A549 (cell line): Measurements from ENCODE around the gene IKZF5. TPM values are rescaled to one million over a fixed set of nuclear protein-coding genes. Genes with fewer than 3 reads are reported as not detected.
A peak's percentile ranks its signal among the peaks of the same experiment; 100 is the strongest.

Experiments
- ATAC-seq, 2 experiments: fragments of 200-7000 bp in 1 of 2; fragments of >200 bp in 1 of 2; cut with Nextera tagmentation in 1 of 2; cut with Tn5 transposase in 1 of 2; 3 replicates each; pipeline versions ENCODE4 v1.8.0 to v1.9.1; 2018 to 2020; ENCODE audit warnings: mild to moderate bottlenecking in 1 of 2, moderate library complexity in 1 of 2
- CTCF ChIA-PET: fragments of 300-600 bp; sonication (Branson Sonifier 250); formaldehyde crosslinking; extraction: SDS; loops from one replicate; lab custom pipeline; 2021; ENCODE audit warnings: antibody characterized with exemption, inconsistent platforms; lab: Yijun Ruan, JAX
- POLR2A ChIA-PET: fragments of 350-600 bp; formaldehyde crosslinking; extraction: SDS; loops from one replicate; lab custom pipeline; 2021; ENCODE audit warnings: antibody characterized with exemption, inconsistent platforms; lab: Yijun Ruan, JAX
- DNase-seq, 2 experiments: peaks; one replicate each; pipeline versions ENCODE4 v3.0.0 to v3.0.0-alpha.2; 2011 to 2016; ENCODE audit warnings: low read depth in 1 of 2, low spot score in 1 of 2
- FAIRE-seq: peaks from 2 replicates; lab custom pipeline; 2011; peaks lifted over from hg19 to GRCh38; lab: Jason Lieb, UNC
- H3K27ac ChIP-seq, 2 experiments: fragments of >200 bp; sonication (Bioruptor Twin); formaldehyde crosslinking; 3 replicates each; pipeline ENCODE4 v1.5.1; 2016 to 2017
- H3K4me1 ChIP-seq: fragments of >200 bp; sonication (Bioruptor Twin); formaldehyde crosslinking; 3 replicates; pipeline ENCODE4 v1.6.1; 2016
- H3K4me2 ChIP-seq: fragments of >200 bp; sonication (Bioruptor Twin); formaldehyde crosslinking; 3 replicates; pipeline ENCODE4 v1.6.1; 2016
- H3K4me3 ChIP-seq: fragments of >200 bp; sonication (Bioruptor Twin); formaldehyde crosslinking; 3 replicates; pipeline ENCODE4 v1.5.1; 2016
- H3K9me3 ChIP-seq: fragments of >200 bp; sonication (Bioruptor Twin); formaldehyde crosslinking; 3 replicates; pipeline ENCODE4 v1.6.1; 2016
- BHLHE40 ChIP-seq: IDR thresholded peaks from 2 replicates; pipeline ENCODE4 v1.6.1; 2012; ENCODE audit warnings: low read depth, low read length, inconsistent platforms
- CHD2 ChIP-seq: fragments of 150-350 bp; IDR thresholded peaks from 2 replicates; pipeline ENCODE4 v1.6.1; 2014; ENCODE audit warnings: low read length; ENCODE audit not compliant: partially characterized antibody
- CTCF ChIP-seq: fragments of >200 bp; sonication (Bioruptor Twin); formaldehyde crosslinking; IDR thresholded peaks from 3 replicates; pipeline ENCODE4 v1.5.1; 2016
- FOSL2 ChIP-seq, 2 experiments: fragments of 450-650 bp in 1 of 2; fragments of >200 bp in 1 of 2; sonication (Bioruptor Twin) in 1 of 2; formaldehyde crosslinking; IDR thresholded peaks; 2 replicates each; pipeline versions ENCODE4 v1.5.0 to v1.6.1; 2016 to 2020; ENCODE audit warnings: mild to moderate bottlenecking in 1 of 2, moderate library complexity in 1 of 2
- GATA3 ChIP-seq: IDR thresholded peaks from 2 replicates; pipeline ENCODE4 v1.6.1; 2012; ENCODE audit warnings: borderline replicate concordance
- JUN ChIP-seq, 2 experiments: fragments of >200 bp; sonication (Bioruptor Twin); formaldehyde crosslinking; IDR thresholded peaks; 2 replicates in 1 of 2; 3 replicates in 1 of 2; pipeline ENCODE4 v1.6.1; 2016 to 2017
- KDM5A ChIP-seq: fragments of 200-600 bp; sonication (generic); IDR thresholded peaks from 2 replicates; pipeline ENCODE4 v1.6.1; 2016; ENCODE audit warnings: antibody characterized with exemption, mild to moderate bottlenecking
- MAZ ChIP-seq: fragments of 150-350 bp; IDR thresholded peaks from 2 replicates; pipeline ENCODE4 v1.6.1; 2014; ENCODE audit warnings: antibody characterized with exemption, low read depth, low read length, borderline replicate concordance
- PHF8 ChIP-seq: fragments of 200-600 bp; sonication (generic); IDR thresholded peaks from 2 replicates; pipeline ENCODE4 v1.6.1; 2016; ENCODE audit warnings: low read depth, mild to moderate bottlenecking, antibody characterized with exemption, moderate library complexity, borderline replicate concordance
- POLR2A ChIP-seq: IDR thresholded peaks from 2 replicates; pipeline ENCODE4 v1.6.1; 2012; ENCODE audit warnings: mild to moderate bottlenecking, low read length
- RAD21 ChIP-seq, 2 experiments: fragments of >200 bp in 1 of 2; sonication (Bioruptor Twin) in 1 of 2; formaldehyde crosslinking in 1 of 2; IDR thresholded peaks in 1 of 2; conservative IDR thresholded peaks in 1 of 2; 2 replicates in 1 of 2; 3 replicates in 1 of 2; pipeline ENCODE4 v1.6.1; 2012 to 2018; ENCODE audit warnings: inconsistent platforms in 1 of 2
- RARB ChIP-seq: fragments of 250-450 bp; sonication (Bioruptor Pico); IDR thresholded peaks from 2 replicates; pipeline ENCODE4 v1.8.0; 2021; ENCODE audit warnings: mild to moderate bottlenecking, moderate library complexity
- REST ChIP-seq: fragments of 200-600 bp; sonication (generic); IDR thresholded peaks from 2 replicates; pipeline ENCODE4 v1.6.1; 2016; ENCODE audit warnings: antibody characterized with exemption, mild to moderate bottlenecking, moderate library complexity
- SMC3 ChIP-seq: fragments of >200 bp; sonication (Bioruptor Twin); formaldehyde crosslinking; IDR thresholded peaks from 3 replicates; pipeline ENCODE4 v1.6.1; 2018; ENCODE audit warnings: inconsistent platforms
- TP53 ChIP-seq: fragments of 250-450 bp; sonication (Bioruptor Pico); IDR thresholded peaks from 2 replicates; pipeline ENCODE4 v1.5.0; 2021; ENCODE audit warnings: mild to moderate bottlenecking, moderate library complexity
- ZNF302 ChIP-seq: fragments of 250-450 bp; sonication (Bioruptor Pico); IDR thresholded peaks from 2 replicates; pipeline ENCODE4 v1.9.0; 2021; ENCODE audit warnings: inconsistent platforms, mild to moderate bottlenecking, moderate library complexity
- ZSCAN20 ChIP-seq: fragments of 250-450 bp; sonication (Bioruptor Pico); IDR thresholded peaks from 2 replicates; pipeline ENCODE4 v1.8.0; 2022; ENCODE audit warnings: mild to moderate bottlenecking, moderate library complexity
- WGBS: methylation state at CpG from one replicate; pipeline ENCODE4 v1.1.6; 2017; ENCODE audit errors: missing lambda C conversion rate; 5-methylcytosine and 5-hydroxymethylcytosine counted together
- polyA minus RNA-seq: library from RNA; depleted of rRNA, polyadenylated mRNA; stranded (reverse); fragments of >200 nt; gene quantifications from 2 replicates; pipeline ENCODE4 v1.2.3, GENCODE V29; 2011; rRNA and poly(A)+ RNA removed
- polyA plus RNA-seq, 4 experiments: library from polyadenylated mRNA; depleted of rRNA in 3 of 4; stranded (reverse); fragments of >200 nt; fragmentation: RNase III in 1 of 4; extraction: RNeasy Plus Mini Kit Qiagen cat#74134 plus additional on column Dnase treatment in 1 of 4; gene quantifications; 2 replicates in 3 of 4; 3 replicates in 1 of 4; pipeline ENCODE4 v1.2.3, GENCODE V29; 2011 to 2017
- TF ChIP-seq, protein P1 (sequence below): fragments of >200 bp; sonication (Bioruptor Twin); formaldehyde crosslinking; IDR thresholded peaks from 3 replicates; pipeline ENCODE4 v1.6.1; 2016
- TF ChIP-seq, protein P2 (sequence below): IDR thresholded peaks from 2 replicates; pipeline ENCODE4 v1.6.1; 2012; ENCODE audit warnings: low read depth, borderline replicate concordance
- TF ChIP-seq, protein P3 (sequence below): IDR thresholded peaks from 2 replicates; pipeline ENCODE4 v1.6.1; 2012
- TF ChIP-seq, protein P4 (sequence below): fragments of 250-450 bp; sonication (Bioruptor Pico); IDR thresholded peaks from 2 replicates; pipeline ENCODE4 v1.5.0; 2021; ENCODE audit warnings: mild to moderate bottlenecking, moderate library complexity, borderline replicate concordance
- TF ChIP-seq, protein P5 (sequence below): fragments of >200 bp; sonication (Bioruptor Twin); formaldehyde crosslinking; IDR thresholded peaks from 2 replicates; pipeline ENCODE4 v1.6.1; 2016

The IKZF5 gene, protein sequence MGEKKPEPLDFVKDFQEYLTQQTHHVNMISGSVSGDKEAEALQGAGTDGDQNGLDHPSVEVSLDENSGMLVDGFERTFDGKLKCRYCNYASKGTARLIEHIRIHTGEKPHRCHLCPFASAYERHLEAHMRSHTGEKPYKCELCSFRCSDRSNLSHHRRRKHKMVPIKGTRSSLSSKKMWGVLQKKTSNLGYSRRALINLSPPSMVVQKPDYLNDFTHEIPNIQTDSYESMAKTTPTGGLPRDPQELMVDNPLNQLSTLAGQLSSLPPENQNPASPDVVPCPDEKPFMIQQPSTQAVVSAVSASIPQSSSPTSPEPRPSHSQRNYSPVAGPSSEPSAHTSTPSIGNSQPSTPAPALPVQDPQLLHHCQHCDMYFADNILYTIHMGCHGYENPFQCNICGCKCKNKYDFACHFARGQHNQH
- polyA plus RNA-seq (2011; rRNA removed), result 8.4 and 10.2 TPM in 2 replicates
- polyA plus RNA-seq (2012; cell fraction: cytosol; rRNA removed), result 2.5 and 3.0 TPM in 2 replicates
- 3.7 and 4.0 TPM in 2 replicates for polyA plus RNA-seq (2012; cell fraction: nucleus; rRNA removed)
- polyA plus RNA-seq (2017; fragmentation: RNase III; extraction: RNeasy Plus Mini Kit Qiagen cat#74134 plus additional on column Dnase treatment), result 5.0 to 5.6 TPM (median 5.1 TPM) in 3 replicates
- 4.3 and 4.9 TPM in 2 replicates for polyA minus RNA-seq

- peak within 1 kb of the TSS; percentile 85 for H3K4me3 ChIP-seq
- H3K27ac ChIP-seq, result peak within 1 kb of the TSS; percentile 84 to 93
- under 1% methylated on average over 36 of the region's 68 CpGs for WGBS
- H3K4me2 ChIP-seq, result peak within 1 kb of the TSS; percentile 90
- ATAC-seq, result peak; percentile 90 to 97
- DNase-seq, result peak; percentile 97
- no peaks in the 10 kb centered on the region for H3K9me3 ChIP-seq
- CTCF ChIA-PET, result interaction anchor here (1.4 to 1.6 kb wide), 4 partner anchors 12 to 27 kb away, joined by 3 to 5 read pairs (median 5); no protein-coding TSS in a partner anchor
- POLR2A ChIA-PET, result interaction anchor here (0.6 to 2.5 kb wide), 4 partner anchors 23 to 129 kb away, joined by 3 to 27 read pairs (median 4); partner anchors contain the start of genes FAM24B and PSTK
- no peak for FAIRE-seq
- peaks cover 9% of the 10 kb centered on the region; the same call in 2 of the 3 replicates for H3K4me1 ChIP-seq
- TF ChIP-seq, protein P1, sequence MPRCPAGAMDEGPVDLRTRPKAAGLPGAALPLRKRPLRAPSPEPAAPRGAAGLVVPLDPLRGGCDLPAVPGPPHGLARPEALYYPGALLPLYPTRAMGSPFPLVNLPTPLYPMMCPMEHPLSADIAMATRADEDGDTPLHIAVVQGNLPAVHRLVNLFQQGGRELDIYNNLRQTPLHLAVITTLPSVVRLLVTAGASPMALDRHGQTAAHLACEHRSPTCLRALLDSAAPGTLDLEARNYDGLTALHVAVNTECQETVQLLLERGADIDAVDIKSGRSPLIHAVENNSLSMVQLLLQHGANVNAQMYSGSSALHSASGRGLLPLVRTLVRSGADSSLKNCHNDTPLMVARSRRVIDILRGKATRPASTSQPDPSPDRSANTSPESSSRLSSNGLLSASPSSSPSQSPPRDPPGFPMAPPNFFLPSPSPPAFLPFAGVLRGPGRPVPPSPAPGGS, result 0 out of 3 replicates have a peak, but pooled peaks have one; percentile 61
- TF ChIP-seq, protein P2, sequence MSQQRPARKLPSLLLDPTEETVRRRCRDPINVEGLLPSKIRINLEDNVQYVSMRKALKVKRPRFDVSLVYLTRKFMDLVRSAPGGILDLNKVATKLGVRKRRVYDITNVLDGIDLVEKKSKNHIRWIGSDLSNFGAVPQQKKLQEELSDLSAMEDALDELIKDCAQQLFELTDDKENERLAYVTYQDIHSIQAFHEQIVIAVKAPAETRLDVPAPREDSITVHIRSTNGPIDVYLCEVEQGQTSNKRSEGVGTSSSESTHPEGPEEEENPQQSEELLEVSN, result peak; percentile 49
- TF ChIP-seq KDM5A, result peak; percentile 74
- peak; percentile 80 for TF ChIP-seq GATA3
- TF ChIP-seq, protein P3, sequence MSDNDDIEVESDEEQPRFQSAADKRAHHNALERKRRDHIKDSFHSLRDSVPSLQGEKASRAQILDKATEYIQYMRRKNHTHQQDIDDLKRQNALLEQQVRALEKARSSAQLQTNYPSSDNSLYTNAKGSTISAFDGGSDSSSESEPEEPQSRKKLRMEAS, result peak; percentile 60
- TF ChIP-seq REST, result peak; percentile 93
- TF ChIP-seq, protein P4, sequence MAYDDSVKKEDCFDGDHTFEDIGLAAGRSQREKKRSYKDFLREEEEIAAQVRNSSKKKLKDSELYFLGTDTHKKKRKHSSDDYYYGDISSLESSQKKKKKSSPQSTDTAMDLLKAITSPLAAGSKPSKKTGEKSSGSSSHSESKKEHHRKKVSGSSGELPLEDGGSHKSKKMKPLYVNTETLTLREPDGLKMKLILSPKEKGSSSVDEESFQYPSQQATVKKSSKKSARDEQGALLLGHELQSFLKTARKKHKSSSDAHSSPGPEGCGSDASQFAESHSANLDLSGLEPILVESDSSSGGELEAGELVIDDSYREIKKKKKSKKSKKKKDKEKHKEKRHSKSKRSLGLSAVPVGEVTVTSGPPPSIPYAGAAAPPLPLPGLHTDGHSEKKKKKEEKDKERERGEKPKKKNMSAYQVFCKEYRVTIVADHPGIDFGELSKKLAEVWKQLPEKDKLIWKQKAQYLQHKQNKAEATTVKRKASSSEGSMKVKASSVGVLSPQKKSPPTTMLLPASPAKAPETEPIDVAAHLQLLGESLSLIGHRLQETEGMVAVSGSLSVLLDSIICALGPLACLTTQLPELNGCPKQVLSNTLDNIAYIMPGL (CRISPR knock-in tag), result no peak
- TF ChIP-seq SMC3, result no peak
- no peak for TF ChIP-seq ZSCAN20 (CRISPR knock-in tag)
- no peak for TF ChIP-seq BHLHE40
- peak; percentile 77; the same call in 1 of the 2 replicates for TF ChIP-seq MAZ
- peak; percentile 94 for TF ChIP-seq CHD2
- no peak for TF ChIP-seq RAD21 (conservative IDR thresholded peaks at IDR 0.05 in 1 of 2, IDR thresholded peaks at IDR 0.05 in 1 of 2)
- peak in 1 of 2 experiments; percentile 75; a peak in 3 of 5 replicates for TF ChIP-seq JUN (IDR thresholded peaks at IDR 0.05)
- peak; percentile 95 for TF ChIP-seq POLR2A
- TF ChIP-seq TP53 (CRISPR knock-in tag), result no peak
- no peak for TF ChIP-seq CTCF
- peak; percentile 92; the same call in 1 of the 2 replicates for TF ChIP-seq PHF8
- TF ChIP-seq RARB (CRISPR knock-in tag), result no peak
- TF ChIP-seq ZNF302 (CRISPR knock-in tag), result no peak
- no peak for TF ChIP-seq FOSL2 (IDR thresholded peaks at IDR 0.05)
- TF ChIP-seq FOSL2 (CRISPR knock-in tag; IDR thresholded peaks at IDR 0.05), result no peak
- TF ChIP-seq, protein P5, sequence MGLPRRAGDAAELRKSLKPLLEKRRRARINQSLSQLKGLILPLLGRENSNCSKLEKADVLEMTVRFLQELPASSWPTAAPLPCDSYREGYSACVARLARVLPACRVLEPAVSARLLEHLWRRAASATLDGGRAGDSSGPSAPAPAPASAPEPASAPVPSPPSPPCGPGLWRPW, result no peak
Measured at GRCh38 chr10:123008355-123009104, at the start of gene IKZF5, which contains the start of gene ACADSB. Gene IKZF5 (minus strand): TSS chr10:123008795. CDS start chr10:122998625, 10,170 bp downstream. Gene ACADSB (plus strand): TSS chr10:123009006. CDS start chr10:123009030, 24 bp downstream.
